ELR (cell line): ENCODE results near the gene CIBAR2.

Experiments
- DNase-seq: peaks from one replicate; pipeline ENCODE4 v3.0.0-alpha.2; 2015; ENCODE audit warnings: low read depth

The CIBAR2 gene

GRCh38 chr16:85112364-85112763 is at the start of gene CIBAR2:
TSS of gene CIBAR2 (minus strand) at chr16:85112472. CDS start at chr16:85112352, 120 bp downstream.
- DNase-seq, result no peak

GRCh38 chr16:85159179-85159980 is 47.1 kb upstream of the CIBAR2 start:
- no peak for DNase-seq

- DNase-seq, result no peak
These were observed 46.5 kb upstream of the CIBAR2 start for GRCh38 chr16:85158743-85159178.

- DNase-seq, result peak; percentile 27
These were observed 45.8 kb upstream of the CIBAR2 start for GRCh38 chr16:85157813-85158742.

GRCh38 chr16:85157372-85157771 is 45.1 kb upstream of the CIBAR2 start:
- DNase-seq, result no peak

GRCh38 chr16:85156869-85157268 is 44.6 kb upstream of the CIBAR2 start:
- DNase-seq, result no peak

GRCh38 chr16:85156440-85156839 is 44.2 kb upstream of the CIBAR2 start:
- DNase-seq, result no peak

- no peak for DNase-seq
These were observed 41.4 kb upstream of the CIBAR2 start for GRCh38 chr16:85153656-85154091.

- no peak for DNase-seq
These were observed 40.8 kb upstream of the CIBAR2 start for GRCh38 chr16:85153046-85153445.

- DNase-seq, result no peak
These were observed 40.2 kb upstream of the CIBAR2 start for GRCh38 chr16:85152414-85153030.

- DNase-seq, result peak; percentile 80
These were observed 39.5 kb upstream of the CIBAR2 start for GRCh38 chr16:85151603-85152413.

- DNase-seq, result no peak
These were observed 38.9 kb upstream of the CIBAR2 start for GRCh38 chr16:85151079-85151602.

GRCh38 chr16:85150331-85150940 is 38.2 kb upstream of the CIBAR2 start:
- DNase-seq, result no peak

GRCh38 chr16:85149776-85150175 is 37.5 kb upstream of the CIBAR2 start:
- no peak for DNase-seq

- peak; percentile 54 for DNase-seq
These were observed 36.7 kb upstream of the CIBAR2 start for GRCh38 chr16:85148931-85149330.

- no peak for DNase-seq
These were observed 34.8 kb upstream of the CIBAR2 start for GRCh38 chr16:85146922-85147651.

- DNase-seq, result no peak
These were observed 34.2 kb upstream of the CIBAR2 start for GRCh38 chr16:85146532-85146797.

- no peak for DNase-seq
These were observed 33.7 kb upstream of the CIBAR2 start for GRCh38 chr16:85145734-85146531.

- DNase-seq, result no peak
These were observed 32.9 kb upstream of the CIBAR2 start for GRCh38 chr16:85145188-85145587.
